DOHH2 (cell line): ENCODE measurements around the gene HLA-G.

Experiments used
- H3F3A ChIP-seq: fragments of 200-600 bp; sonication (generic), shearing (Covaris generic); 2 replicates; pipeline ENCODE4 v1.6.0; 2016; ENCODE audit warnings: antibody characterized with exemption, mild to moderate bottlenecking; ENCODE audit not compliant: control insufficient read depth, insufficient read depth
- H3K27ac ChIP-seq: fragments of 200-600 bp; sonication (generic); 2 replicates; pipeline ENCODE4 v1.5.1; 2014; ENCODE audit warnings: low read depth, mild to moderate bottlenecking, low read length, moderate library complexity
- H3K27me3 ChIP-seq: fragments of 200-600 bp; sonication (generic); 2 replicates; pipeline ENCODE4 v1.6.1; 2014; ENCODE audit warnings: mild to moderate bottlenecking, low read length, mixed read lengths; ENCODE audit not compliant: control insufficient read depth
- H3K36me3 ChIP-seq: fragments of 200-600 bp; sonication (generic); 2 replicates; pipeline ENCODE4 v1.6.1; 2014; ENCODE audit warnings: mild to moderate bottlenecking, low read length, moderate library complexity, mixed read lengths; ENCODE audit not compliant: control insufficient read depth
- H3K4me1 ChIP-seq: fragments of 200-600 bp; sonication (generic); 2 replicates; pipeline ENCODE4 v1.6.1; 2014; ENCODE audit warnings: mild to moderate bottlenecking, low read length, mixed read lengths; ENCODE audit not compliant: control insufficient read depth
- H3K4me2 ChIP-seq: fragments of 200-600 bp; sonication (generic); 2 replicates; pipeline ENCODE4 v1.6.0; 2014; ENCODE audit warnings: mild to moderate bottlenecking, low read length, moderate library complexity
- H3K4me3 ChIP-seq: fragments of 200-600 bp; sonication (generic); 2 replicates; pipeline ENCODE4 v1.5.1; 2014; ENCODE audit warnings: mild to moderate bottlenecking, low read length, mixed read lengths
- H3K79me2 ChIP-seq: fragments of 200-600 bp; sonication (generic); 2 replicates; pipeline ENCODE4 v1.6.1; 2014; ENCODE audit warnings: mild to moderate bottlenecking, low read length, mixed read lengths; ENCODE audit not compliant: control insufficient read depth
- H3K9me2 ChIP-seq: fragments of 200-600 bp; sonication (generic); replicated peaks from 2 replicates; pipeline ENCODE4 v1.6.1; 2014; ENCODE audit warnings: mild to moderate bottlenecking, low read length, mixed read lengths; ENCODE audit not compliant: control insufficient read depth
- H3K9me3 ChIP-seq: fragments of 200-600 bp; sonication (generic); 2 replicates; pipeline ENCODE4 v1.6.1; 2014; ENCODE audit warnings: antibody characterized with exemption, low read length, mixed read lengths; ENCODE audit not compliant: control insufficient read depth, insufficient read depth
- H4K20me1 ChIP-seq: fragments of 200-600 bp; sonication (generic); 2 replicates; pipeline ENCODE4 v1.6.0; 2014; ENCODE audit warnings: low read depth, mild to moderate bottlenecking, antibody characterized with exemption, low read length, moderate library complexity; ENCODE audit not compliant: control insufficient read depth, insufficient read depth
- EZH2phosphoT487 ChIP-seq: fragments of 200-600 bp; sonication (generic); IDR thresholded peaks from 2 replicates; pipeline ENCODE4 v1.6.1; 2017; ENCODE audit warnings: borderline replicate concordance, mild to moderate bottlenecking, antibody characterized with exemption, low read length, moderate library complexity, mixed read lengths
- TF ChIP-seq, protein P1 (sequence below): fragments of 200-600 bp; sonication (generic); IDR thresholded peaks from one replicate; pipeline ENCODE4 v1.5.1; 2014; ENCODE audit warnings: antibody characterized with exemption, mild to moderate bottlenecking, low read depth, low read length; ENCODE audit not compliant: poor library complexity, severe bottlenecking

Gene HLA-G

DNA sequence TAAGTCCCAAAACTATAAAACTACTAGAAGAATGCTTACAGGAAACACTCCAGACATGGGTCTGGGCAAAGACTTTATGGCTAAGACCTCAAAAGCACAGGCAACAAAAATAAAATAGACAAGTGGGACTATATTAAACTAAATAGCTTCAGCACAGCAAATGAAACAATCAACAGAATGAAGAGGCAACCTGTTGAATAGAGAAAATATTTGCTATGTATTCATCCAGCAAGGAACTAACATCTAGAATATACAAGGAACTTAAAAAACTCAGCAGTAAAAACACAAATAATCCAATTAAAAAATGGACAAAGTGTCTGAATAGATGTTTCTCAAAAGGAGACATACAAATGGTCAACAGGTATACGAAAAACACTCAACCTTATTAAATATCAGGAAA lies 30.4 kb downstream of the HLA-G start:
- no peaks in the 10 kb centered on the region for H4K20me1 ChIP-seq
- no peak overlapping the region for H3K4me3 ChIP-seq
- H3K79me2 ChIP-seq: no peaks in the 10 kb centered on the region
- no peaks in the 10 kb centered on the region for H3F3A ChIP-seq
- H3K27me3 ChIP-seq: peaks cover 16% of the 10 kb centered on the region; the same call in 1 of the 2 replicates
- H3K4me1 ChIP-seq: no peaks in the 10 kb centered on the region
- TF ChIP-seq, protein P1, sequence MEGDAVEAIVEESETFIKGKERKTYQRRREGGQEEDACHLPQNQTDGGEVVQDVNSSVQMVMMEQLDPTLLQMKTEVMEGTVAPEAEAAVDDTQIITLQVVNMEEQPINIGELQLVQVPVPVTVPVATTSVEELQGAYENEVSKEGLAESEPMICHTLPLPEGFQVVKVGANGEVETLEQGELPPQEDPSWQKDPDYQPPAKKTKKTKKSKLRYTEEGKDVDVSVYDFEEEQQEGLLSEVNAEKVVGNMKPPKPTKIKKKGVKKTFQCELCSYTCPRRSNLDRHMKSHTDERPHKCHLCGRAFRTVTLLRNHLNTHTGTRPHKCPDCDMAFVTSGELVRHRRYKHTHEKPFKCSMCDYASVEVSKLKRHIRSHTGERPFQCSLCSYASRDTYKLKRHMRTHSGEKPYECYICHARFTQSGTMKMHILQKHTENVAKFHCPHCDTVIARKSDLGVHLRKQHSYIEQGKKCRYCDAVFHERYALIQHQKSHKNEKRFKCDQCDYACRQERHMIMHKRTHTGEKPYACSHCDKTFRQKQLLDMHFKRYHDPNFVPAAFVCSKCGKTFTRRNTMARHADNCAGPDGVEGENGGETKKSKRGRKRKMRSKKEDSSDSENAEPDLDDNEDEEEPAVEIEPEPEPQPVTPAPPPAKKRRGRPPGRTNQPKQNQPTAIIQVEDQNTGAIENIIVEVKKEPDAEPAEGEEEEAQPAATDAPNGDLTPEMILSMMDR: no peak
- TF ChIP-seq EZH2phosphoT487: no peak
- no peaks in the 10 kb centered on the region for H3K36me3 ChIP-seq
- H3K27ac ChIP-seq: no peak overlapping the region
- H3K9me2 ChIP-seq: no peaks in the 10 kb centered on the region
- H3K9me3 ChIP-seq: no peaks in the 10 kb centered on the region
- no peak overlapping the region for H3K4me2 ChIP-seq

DNA sequence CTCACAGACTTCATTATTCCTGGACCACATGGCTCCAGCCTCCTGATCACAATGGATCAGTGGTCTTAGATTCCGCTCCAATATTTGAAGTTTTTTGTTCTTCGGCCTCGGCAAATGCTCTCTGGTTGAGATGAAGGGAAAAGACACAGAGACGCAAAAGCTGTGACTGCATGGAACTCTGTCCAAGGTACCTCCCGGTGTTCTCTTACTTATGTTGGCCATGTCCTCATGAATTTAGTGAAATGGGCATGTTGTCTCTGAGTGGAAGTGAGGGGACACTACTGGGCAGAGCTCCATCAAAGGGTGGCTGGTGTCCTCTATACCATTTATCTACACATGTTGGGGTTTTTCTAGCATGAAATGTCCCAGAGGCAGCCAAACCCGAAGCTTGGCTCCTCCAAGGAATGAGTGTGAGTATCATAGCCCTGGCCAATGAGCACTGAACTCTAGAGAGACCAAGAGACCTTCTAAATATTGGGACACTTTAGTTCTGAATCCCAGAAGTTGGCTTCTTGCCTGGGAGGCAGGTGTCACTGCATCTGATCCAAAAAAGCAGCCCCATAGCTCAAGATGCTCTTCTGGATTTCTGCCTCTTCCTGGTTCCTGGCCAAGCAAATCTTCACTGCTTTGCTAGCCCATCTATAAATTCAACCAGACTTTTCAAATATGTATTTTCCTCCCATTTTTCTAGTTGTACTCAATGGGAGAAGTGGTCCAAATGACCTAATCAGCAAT lies 34.1 kb downstream of the HLA-G start:
- Histone ChIP-seq H3K27me3 (peaks cover 20% of the 10 kb centered on the region), H3K36me3 (no peaks in the 10 kb centered on the region), H4K20me1 (no peaks in the 10 kb centered on the region), H3K9me3 (no peaks in the 10 kb centered on the region), H3K9me2 (no peaks in the 10 kb centered on the region), H3K79me2 (no peaks in the 10 kb centered on the region), H3K4me2 (no peak overlapping the region), H3K4me1 (no peaks in the 10 kb centered on the region), H3F3A (no peaks in the 10 kb centered on the region), H3K4me3 (no peak overlapping the region), H3K27ac (no peak overlapping the region)
- TF ChIP-seq EZH2phosphoT487: no peak
- TF ChIP-seq, protein P1: no peak

DNA sequence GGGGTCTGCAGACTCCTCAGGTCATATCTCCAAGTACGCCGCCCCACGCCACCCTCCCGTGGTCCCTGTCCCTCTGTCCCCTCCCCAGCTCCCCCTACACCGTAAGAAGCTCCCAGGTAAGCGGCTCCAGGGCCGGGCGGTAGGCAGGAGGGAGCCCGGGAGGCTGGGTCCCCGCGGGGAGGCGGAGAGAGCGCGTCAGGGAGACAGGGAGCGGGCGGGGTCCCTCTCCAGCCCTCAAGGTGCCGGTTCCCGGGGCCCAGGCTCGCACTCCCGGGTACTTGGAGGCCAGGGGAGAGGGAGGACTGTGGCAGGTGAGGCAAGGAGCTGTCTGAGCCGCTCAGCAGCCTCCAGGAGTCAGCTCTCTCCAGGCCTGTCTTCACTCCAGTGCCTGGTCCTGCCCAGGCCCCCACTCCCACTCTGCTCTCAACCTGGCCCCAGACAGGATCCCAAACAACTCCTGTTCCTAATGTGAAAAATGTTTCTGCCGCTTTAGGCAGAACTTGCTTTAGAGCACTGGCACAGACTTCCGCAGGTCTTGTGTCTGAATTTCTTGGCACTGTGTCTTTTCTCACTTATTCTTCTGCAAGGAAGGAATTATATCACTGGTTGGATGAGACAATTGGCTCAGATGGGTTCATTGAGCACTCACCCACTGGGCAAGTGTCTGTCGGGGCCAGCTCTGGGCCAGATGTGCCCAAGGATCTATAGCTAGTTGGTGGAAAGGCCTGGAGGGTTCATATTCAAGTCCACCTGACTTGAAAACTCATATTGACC lies 36.6 kb downstream of the HLA-G start:
- TF ChIP-seq, protein P1: no peak
- TF ChIP-seq EZH2phosphoT487: no peak
- Histone ChIP-seq H4K20me1 (no peaks in the 10 kb centered on the region), H3K4me3 (no peak overlapping the region), H3K4me2 (no peak overlapping the region), H3K36me3 (no peaks in the 10 kb centered on the region), H3K4me1 (no peaks in the 10 kb centered on the region), H3K9me3 (no peaks in the 10 kb centered on the region), H3K27me3 (peaks cover 17% of the 10 kb centered on the region), H3K79me2 (no peaks in the 10 kb centered on the region), H3F3A (no peaks in the 10 kb centered on the region), H3K27ac (no peak overlapping the region), H3K9me2 (no peaks in the 10 kb centered on the region)
